ENCODE measurements around the gene DNAI7.

DNA sequence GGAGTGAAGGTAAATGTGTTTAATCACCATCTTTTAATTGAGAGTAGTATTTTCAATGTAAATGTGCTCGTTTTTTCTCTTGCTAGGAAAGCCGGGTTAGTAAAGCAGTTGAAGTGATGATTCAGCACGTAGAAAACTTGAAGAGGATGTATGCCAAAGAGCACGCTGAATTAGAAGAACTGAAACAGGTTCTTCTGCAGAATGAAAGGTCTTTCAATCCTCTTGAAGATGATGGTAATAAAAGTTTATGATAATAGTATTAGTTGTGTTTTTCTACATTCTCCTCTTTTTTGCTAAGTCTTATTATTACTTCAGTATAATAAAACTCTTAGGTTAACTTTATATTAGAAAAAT lies 93.9 kb downstream of the DNAI7 start:
- TF ChIP-seq POLR2AphosphoS5 (IDR thresholded peaks at IDR 0.05; ENCODE audit: low read depth, low read length): no peak
- TF ChIP-seq POLR2A (IDR thresholded peaks at IDR 0.05; ENCODE audit: low read depth, low read length): no peak
- TF ChIP-seq TAF1 (IDR thresholded peaks at IDR 0.05; ENCODE audit: borderline replicate concordance, low read depth, low read length): no peak

Measured in GM12892 (cell line).